Stimulated activated CD8-positive, alpha-beta memory T cell treated with anti-CD3 and anti-CD28 coated beads, Interleukin-15, amount 100 ng/mL, for 24 hours (primary cell): Measurements from ENCODE around the gene WNT5B.
"Not testable (repeated sequence)": the region's sequence is repeated elsewhere in the genome, so short reads cannot be mapped to it uniquely, and the experiment has no call there.

Experiments
- DNase-seq: peaks from one replicate; pipeline ENCODE4 v3.0.0-alpha.2; 2020; ENCODE audit warnings: low read depth

WNT5B gene

DNA sequence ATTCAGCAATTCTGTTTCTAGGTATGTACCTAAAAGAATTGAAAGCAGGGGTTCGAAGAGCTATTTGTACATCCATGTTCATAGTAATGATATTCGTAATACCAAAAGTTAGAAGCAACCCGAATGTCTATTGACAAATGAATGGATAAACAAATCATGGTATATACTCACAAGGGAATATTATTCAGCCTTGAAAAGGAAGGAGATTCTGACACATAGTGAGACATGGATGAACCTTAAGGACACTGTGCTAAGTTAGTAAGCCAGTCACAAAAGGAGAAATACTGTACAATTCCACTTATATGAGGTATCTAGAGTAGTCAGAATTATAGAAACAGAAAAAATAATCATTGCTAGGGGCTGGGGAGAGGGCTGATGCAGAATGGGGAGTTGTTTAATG is 30.3 kb upstream of the WNT5B start:
- DNase-seq, result no peak

GRCh38 chr12:1602706-1603105 is 26.3 kb upstream of the WNT5B start:
- not testable (repeated sequence) for DNase-seq

DNA sequence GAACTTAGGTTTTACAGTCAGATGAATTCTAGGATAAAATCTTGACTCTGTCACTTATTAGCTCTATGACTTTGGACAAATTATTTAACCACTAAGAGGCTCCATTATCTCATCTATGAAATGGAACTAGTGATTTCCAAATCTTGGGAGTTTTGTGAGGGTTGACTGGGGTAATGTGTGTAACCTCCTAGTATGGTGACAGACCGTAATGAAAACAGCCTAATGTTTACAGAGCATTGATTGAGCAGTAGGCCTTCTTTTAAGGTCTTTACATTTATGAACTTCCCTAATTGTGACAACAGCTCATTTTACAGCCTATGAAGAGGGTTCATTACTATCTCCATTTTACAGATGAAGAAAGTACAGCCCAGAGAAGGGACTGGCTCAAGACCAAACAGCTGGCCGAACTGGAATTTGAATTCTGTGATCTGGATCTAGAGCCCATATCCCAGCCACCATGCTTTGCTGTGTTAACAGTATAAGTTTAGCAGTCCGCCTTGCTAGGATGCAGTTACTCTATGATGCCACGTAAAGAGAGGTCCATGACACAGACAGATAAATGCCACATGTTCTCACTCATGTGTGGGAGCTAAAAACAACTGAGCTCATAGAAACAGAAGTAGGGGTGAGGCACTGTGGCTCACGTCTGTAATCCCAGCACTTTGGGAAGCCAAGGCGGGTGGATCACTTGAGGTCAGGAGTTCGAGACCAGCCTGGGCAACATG is 25.6 kb upstream of the WNT5B start:
- DNase-seq, result no peak

DNA sequence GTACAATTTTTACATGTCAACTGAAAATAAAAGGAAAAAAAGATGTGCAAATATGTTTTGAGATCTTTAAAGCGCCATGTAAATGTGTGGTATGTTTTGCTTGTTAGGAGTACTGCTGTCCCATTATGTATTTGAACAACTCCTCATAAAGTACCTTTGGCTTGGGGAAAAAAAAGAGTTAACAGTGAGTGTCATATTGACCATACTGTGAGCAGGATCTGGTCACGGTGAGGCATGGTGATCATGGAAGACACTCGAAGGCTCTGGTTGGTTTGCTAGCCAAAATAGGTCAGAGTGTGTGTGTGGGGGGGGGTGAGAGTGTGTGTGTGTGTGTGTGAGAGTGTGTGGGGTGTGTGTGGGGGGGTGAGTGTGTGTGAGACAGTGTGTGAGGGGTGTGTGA is 24.6 kb upstream of the WNT5B start:
- no peak for DNase-seq

- DNase-seq, result no peak
Measured at GRCh38 chr12:1605129-1606020, 23.7 kb upstream of the WNT5B start.

DNA sequence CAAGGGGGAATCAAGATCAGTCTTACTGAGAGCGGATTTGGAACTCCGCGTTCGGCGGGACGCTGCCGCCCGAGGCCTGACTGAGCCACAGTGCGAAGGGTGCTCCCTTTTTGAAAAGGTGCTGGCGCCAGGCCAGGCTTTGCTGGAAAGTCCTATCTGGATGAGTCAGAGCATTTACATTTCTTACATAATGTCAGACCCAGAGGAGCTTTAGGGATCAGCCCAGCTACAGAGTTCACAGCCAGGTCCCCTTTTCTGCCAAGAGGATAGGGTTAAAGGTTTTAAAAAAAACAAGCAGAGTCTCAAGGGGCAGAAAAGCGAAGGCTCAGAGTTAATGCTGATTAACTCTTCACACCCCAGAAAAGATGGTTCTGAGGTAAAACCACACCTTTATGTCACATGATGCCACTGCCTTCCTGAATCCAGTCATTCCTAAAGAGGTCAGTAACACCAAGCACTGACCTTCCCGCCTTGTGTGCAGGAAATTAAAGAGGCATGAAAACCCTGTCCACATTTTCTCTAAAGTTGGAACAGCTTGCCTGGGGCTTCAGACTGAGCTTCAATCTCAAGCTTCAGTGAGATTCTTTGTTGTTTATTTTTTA is 22.9 kb upstream of the WNT5B start:
- DNase-seq, result no peak

DNA sequence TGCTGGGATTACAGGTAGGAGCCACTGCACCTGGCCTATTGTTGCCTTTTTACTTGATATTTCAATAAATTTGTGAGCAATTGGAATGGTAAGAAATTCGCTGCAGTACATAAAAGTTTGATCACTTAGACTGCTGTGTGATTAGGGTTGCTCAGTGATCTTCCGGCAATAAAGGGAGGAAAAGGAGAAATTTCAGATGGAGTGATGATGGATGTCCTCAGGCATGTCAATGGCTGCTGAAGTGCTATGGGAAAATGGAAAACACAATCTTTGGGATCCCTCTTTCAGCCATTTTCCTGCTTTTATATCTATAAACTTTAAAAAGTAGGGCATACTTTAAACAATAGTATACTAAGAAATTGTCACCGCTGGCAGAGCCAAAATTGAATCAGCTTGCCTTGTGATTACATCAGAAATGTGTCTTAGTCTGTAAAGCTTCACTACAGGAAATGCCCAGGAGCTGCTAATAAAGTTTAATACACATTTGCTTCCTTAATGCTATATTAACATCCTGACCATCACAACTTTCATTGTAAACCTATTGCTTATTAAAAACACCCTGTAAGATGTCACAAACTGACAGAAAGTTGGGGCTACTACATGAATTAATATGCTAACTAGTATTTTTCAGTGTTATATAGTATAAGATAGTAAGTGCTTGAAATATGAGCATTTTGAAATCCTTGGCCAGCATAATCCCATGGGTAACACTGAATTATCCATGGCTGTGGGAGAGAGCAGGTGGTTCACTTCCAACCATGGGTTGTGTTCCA is 20.9 kb upstream of the WNT5B start:
- no peak for DNase-seq

- DNase-seq, result no peak
Measured at GRCh38 chr12:1608713-1609119, 20.3 kb upstream of the WNT5B start.

DNA sequence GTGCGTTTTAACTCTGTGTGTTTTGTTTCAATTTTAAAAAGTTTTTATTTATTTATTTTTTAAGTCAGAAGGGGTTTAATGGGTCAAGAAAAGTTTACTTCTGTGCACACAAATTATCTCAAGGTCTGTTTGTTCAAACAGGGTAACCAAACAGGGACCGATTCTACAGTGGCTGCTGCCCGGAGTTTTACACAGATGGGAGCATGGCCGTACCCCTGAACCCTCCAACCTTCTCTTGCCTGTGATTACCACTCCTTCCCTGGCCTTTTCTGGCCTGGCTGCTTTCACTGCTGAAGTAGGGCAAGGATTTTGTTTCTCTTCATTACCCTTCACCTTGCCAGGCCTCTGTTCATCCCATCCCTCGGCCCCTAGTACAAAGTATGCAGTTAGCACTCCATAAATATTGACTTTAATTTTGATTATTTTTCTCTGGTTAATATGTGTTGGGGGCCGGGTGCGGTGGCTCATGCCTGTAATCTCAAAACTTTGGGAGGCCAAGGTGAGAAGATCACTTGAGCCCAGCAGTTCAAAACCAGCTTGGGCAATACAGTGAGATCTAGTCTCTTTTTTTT is 18.9 kb upstream of the WNT5B start:
- DNase-seq, result no peak

DNA sequence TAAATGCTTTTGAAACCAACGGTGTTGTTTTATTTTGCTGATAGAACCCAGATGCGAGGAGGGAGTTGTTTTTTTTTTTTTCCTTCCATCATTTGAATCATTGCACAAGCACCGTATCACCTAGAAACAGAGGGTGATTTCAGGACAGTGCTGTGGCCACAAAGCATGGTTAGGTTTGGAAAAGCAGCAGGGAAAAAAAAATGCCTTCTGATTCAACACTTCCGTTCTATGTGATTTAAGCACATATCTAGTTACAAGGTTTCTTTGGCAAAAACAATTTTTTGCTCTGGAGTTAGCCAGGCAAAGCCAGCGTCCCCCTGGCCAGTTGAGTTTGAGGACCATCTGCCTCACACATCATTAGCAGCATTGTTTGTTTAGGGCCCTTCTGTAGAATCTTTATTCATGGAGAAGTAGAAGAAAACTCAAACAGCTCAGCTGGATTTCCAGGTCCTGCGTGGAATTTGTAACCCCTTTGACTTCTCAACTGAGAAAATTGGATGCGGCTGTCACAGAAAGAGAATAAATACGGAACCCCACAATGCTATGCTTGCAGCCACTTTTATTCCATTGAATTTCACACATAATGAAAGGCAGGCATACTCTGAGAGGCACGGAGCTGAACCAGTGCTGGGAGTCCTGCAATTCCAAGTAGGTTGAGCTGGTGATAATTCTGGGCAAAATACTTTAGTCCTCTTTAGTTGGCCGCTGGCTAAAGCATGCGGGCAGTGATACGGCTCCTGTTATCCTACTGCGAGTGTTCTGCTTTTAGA is 17.0 kb upstream of the WNT5B start:
- DNase-seq, result no peak

DNA sequence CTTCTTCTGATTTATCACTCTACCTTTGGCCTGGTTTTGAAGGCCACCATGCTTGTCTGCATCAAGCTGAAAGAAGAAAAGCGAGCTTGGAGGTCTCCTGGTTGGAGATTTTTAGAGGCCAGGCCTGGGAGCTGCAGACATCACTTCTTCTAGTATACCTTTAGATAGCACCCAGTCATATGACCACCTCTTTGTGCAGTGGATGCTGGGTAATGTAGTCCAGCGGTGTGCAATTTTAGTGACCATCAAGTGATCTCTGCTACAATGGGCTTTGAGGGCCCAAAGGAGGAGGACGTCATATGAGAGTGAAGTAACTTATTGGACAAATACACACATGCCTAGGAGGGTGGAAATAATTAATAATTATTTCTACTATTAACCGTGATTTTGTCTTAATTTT is 15.2 kb upstream of the WNT5B start:
- no peak for DNase-seq

GRCh38 chr12:1614360-1614759 is 14.7 kb upstream of the WNT5B start:
- DNase-seq, result no peak

DNA sequence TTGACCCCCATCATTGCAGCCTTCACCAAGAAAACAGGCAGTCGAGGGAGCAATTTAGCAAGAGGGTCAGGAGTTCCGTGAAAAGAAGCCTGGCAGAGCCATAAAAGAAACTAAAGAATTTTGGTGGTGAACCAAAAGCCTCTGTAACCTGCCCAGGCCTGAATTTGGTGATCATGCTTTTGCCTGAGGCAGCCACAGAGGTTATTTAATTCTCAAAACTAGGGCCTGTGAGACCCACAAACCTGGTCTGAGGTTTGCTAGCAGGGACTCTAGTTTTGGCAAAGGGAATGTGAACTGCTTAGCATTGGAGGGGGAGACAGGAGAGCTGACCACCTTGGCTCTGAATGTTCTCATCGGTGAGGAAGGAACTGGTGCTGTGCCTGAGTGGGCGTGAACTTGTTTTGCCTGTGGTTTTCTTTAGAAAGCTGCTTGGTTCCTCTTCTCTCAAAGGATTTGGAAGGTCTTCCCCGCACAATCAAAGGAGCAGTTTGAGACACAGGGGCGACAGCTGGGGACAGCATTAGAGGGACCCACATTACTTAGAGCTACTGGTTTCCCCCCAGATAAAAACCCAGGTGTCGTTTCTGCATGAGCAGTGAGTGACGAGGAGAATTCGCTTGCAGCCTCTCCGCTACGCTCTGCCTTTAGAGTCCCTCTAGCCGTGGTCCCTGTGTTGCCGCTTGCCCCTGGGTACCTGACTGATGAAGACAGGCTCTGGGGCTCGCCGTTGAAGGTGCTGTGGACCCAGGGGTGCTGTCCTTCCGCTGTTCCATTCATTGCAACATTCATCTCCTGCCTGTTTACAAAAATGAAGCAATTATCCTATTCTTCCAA is 12.6 kb upstream of the WNT5B start:
- DNase-seq, result no peak

DNA sequence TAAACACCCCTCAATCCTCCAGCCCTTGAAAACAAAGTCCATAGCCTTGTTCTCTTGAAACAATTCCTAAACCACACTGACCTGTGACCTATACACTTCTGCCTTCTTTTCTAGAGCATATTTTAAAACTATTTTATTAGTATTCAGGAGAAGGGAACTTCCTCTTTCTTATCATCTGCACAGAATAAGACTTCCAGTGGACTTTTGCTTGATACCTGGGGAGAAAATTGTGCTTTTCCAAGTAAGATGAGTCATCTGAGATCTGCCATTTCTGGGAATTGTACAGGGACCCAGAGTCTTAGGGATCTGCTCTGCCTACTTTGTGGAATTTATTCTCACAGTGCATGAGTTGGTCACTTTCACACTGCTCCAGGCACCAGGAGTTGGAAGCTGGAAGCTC is 10.5 kb upstream of the WNT5B start:
- DNase-seq, result no peak

DNA sequence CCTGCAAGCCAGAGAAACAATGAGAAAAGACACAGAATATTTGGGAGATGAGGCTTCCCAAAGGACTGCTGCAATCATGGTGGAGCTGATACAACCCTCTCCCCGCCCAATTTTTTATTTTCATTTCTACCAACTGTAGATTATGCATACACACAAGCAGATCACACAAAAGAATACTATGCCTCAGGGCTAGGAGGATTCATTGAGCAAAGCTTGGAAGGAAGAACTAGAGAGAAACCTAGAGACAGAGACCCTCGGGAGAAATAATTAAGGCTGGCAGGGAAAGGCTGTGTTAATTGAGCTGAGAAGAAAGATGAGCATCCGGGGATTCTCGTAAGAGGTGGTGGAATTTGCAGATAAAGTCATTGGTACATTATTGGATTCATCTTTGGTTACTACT is 9.9 kb upstream of the WNT5B start:
- no peak for DNase-seq

DNA sequence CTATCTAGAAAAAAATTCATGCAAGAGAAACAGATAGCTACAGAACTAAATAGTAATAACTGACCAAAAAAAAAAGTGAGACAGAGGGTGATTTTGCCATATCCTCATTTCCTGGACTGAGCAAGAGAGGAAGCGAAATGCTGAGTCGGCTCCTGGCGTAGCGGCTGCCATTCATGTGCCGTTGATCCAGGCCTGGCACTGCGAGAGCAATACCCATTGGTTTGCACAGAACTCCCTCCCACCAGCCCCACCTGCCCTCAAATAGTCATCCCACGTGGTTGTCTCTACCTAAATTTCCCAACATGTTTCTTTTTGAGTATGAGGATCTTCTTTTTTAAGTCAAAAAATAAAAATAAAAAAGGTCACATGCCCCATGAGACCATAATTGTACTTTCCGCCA is 9.4 kb upstream of the WNT5B start:
- no peak for DNase-seq

DNA sequence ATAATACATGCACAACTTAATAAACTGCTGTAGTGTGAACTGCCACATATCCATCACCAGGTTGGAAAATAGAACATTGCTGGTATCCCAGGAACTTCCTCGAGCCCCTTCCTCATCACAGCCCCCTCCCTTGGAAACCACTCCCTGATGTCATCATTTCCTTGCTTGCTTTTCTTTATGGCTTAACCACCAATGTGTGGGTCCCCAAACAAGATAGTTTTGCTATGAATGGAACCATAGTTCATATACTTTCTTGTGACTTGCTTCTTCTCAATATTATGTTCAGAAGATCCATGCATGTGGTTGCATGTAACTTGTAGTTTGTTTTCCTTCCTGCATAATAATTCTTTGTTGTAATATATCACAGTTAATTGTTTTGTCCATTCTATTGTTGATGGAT is 8.9 kb upstream of the WNT5B start:
- no peak for DNase-seq

DNA sequence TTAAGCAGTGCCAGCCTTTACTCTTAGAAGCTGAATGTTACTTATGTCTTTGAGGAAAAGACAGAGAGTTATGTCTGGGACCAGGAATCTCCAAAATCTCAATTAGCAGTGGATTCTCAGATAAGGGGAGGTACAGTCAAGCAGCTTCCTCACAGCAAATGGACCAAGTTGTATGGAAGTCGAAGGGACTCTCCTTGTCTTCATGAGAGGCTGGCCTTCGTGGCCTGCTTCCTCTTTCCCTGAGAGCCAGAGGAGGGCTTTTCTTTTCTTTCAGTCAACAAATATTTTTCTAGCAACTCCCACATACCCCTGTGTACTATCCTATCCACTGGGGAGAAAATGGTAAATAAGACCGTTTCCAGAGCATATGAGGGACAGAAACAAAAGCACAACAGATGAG is 6.6 kb upstream of the WNT5B start:
- no peak for DNase-seq

DNA sequence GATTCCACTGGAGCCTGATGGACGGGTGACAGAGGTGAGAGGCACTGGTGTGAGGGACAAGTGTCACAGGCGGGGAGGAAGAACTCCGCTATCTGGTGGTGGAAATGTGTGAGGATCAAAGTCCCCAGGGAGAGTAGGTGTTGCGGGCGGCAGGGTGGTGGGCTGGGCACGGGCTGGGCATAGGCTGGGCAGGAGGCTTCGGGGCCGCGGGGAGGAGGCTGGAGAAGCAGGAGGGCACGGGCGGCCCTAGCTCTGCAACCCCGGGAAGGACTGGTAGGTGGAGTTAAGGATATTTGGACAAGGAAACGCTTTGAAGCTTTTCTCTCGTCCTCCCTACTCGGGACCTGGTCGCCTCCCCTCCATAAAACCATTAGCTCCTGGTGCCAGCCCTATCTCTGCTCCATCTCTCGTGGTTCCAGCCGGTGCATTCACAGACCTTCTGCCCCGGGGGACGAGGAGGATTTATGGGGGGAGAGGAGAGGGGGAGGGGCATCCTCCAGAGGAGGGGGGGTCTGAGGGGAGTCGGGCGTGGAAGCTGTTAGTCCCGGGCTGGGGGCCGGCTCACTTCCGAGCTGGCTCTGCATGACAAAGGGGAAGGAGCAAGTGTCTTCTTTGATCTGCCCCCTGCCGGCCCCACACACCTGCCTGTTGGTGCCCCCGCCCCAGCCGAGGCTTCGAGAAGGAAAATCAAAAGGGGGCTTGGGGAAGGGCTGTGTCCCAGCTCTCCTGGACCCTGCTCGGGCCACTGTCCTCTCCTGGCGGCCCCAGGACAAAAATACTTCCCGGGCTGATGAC is 504 bp downstream of the WNT5B start:
- no peak for DNase-seq
